Transverse colon (tissue), 3 donors: Measurements from ENCODE around the gene STYXL2.

Experiments
- POLR2A ChIP-seq: fragments of 450-650 bp; IDR thresholded peaks from one replicate; pipeline ENCODE4 v1.6.1; 2016; ENCODE audit warnings: antibody characterized with exemption, mild to moderate bottlenecking, moderate library complexity
- TF ChIP-seq, protein P1 (sequence below), 5 experiments: fragments of 200-600 bp in 3 of 5; fragments of 450-650 bp in 2 of 5; sonication (generic) in 3 of 5; IDR thresholded peaks; 1 replicate in 2 of 5; 2 replicates in 3 of 5; pipeline ENCODE4 v1.5.1; 2016 to 2017; ENCODE audit warnings: antibody characterized with exemption in 5 of 5, inconsistent platforms in 3 of 5, mild to moderate bottlenecking in 2 of 5, moderate library complexity in 1 of 5

DNA sequence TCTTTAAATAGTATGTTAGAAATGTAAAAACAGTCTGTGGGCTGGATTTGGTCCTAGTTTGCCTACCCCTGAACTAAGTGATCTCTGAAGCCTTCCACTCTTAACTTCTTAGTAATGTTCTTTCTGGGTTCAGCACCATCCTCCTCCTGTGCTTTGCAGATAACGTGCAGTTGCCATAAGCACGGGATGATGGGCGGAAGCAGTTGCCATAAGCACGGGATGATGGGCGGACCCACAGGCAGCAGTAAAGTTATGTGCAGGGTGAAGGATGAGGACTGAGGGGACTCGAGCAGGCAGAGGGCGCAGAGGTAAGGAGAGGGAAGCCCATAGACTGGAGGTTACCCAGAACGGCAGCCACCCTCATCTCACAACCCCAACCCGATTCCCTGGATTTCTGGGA is 29.3 kb upstream of the STYXL2 start:
- no peak for TF ChIP-seq POLR2A
- TF ChIP-seq, protein P1, sequence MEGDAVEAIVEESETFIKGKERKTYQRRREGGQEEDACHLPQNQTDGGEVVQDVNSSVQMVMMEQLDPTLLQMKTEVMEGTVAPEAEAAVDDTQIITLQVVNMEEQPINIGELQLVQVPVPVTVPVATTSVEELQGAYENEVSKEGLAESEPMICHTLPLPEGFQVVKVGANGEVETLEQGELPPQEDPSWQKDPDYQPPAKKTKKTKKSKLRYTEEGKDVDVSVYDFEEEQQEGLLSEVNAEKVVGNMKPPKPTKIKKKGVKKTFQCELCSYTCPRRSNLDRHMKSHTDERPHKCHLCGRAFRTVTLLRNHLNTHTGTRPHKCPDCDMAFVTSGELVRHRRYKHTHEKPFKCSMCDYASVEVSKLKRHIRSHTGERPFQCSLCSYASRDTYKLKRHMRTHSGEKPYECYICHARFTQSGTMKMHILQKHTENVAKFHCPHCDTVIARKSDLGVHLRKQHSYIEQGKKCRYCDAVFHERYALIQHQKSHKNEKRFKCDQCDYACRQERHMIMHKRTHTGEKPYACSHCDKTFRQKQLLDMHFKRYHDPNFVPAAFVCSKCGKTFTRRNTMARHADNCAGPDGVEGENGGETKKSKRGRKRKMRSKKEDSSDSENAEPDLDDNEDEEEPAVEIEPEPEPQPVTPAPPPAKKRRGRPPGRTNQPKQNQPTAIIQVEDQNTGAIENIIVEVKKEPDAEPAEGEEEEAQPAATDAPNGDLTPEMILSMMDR (IDR thresholded peaks at IDR 0.05), result no peak
